Nephron (organoid): ENCODE results near the gene ILF2.

Experiments used
- H3K27ac Mint-ChIP-seq, 3 experiments: 2 replicates each; pipeline ENCODE4 v1.8.0; 2020; ENCODE audit warnings: mixed read lengths in 3 of 3, mild to moderate bottlenecking in 2 of 3, moderate library complexity in 1 of 3
- H3K27me3 Mint-ChIP-seq: 2 replicates; pipeline ENCODE4 v1.8.0; 2021; ENCODE audit warnings: low read depth, mild to moderate bottlenecking, moderate library complexity, mixed read lengths
- H3K36me3 Mint-ChIP-seq: 2 replicates; pipeline ENCODE4 v1.8.0; 2020; ENCODE audit warnings: low read depth, mixed read lengths
- H3K4me1 Mint-ChIP-seq: 2 replicates; pipeline ENCODE4 v1.8.0; 2020; ENCODE audit warnings: mixed read lengths
- H3K4me3 Mint-ChIP-seq, 3 experiments: 2 replicates each; pipeline ENCODE4 v1.8.0; 2020; ENCODE audit warnings: mild to moderate bottlenecking in 3 of 3, mixed read lengths in 3 of 3, moderate library complexity in 2 of 3
- H3K9me3 Mint-ChIP-seq: 2 replicates; pipeline ENCODE4 v1.8.0; 2020; ENCODE audit warnings: mixed read lengths
- TF ChIP-seq, protein P1 (sequence below), 3 experiments: fragments of 200-600 bp; sonication (generic); IDR thresholded peaks; one replicate each; pipeline ENCODE4 v1.5.0; 2021; ENCODE audit warnings: antibody characterized with exemption in 3 of 3; ENCODE audit not compliant: unreplicated experiment in 3 of 3

ILF2 gene

DNA sequence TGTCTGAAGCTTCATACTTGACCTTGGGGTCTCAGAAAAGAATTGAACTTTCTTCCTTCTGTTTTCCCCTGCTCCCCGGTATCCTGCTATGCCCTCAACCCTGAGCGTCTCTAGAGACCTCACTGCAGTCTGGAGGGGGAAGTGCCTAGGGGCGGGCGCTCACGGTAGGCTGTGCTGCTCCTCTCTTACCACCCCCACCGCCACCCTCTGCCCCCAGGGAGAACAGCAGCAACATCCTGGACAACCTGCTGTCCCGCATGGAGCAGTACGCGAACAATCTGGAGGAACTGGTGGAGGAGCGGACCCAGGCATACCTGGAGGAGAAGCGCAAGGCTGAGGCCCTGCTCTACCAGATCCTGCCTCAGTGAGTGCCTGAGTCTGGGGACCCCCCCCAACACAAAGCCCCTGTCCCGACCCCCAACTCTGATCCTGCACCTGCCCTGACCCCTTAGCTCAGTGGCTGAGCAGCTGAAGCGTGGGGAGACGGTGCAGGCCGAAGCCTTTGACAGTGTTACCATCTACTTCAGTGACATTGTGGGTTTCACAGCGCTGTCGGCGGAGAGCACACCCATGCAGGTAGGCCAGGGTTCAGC, 18.0 kb upstream of the ILF2 start:
- TF ChIP-seq, protein P1, sequence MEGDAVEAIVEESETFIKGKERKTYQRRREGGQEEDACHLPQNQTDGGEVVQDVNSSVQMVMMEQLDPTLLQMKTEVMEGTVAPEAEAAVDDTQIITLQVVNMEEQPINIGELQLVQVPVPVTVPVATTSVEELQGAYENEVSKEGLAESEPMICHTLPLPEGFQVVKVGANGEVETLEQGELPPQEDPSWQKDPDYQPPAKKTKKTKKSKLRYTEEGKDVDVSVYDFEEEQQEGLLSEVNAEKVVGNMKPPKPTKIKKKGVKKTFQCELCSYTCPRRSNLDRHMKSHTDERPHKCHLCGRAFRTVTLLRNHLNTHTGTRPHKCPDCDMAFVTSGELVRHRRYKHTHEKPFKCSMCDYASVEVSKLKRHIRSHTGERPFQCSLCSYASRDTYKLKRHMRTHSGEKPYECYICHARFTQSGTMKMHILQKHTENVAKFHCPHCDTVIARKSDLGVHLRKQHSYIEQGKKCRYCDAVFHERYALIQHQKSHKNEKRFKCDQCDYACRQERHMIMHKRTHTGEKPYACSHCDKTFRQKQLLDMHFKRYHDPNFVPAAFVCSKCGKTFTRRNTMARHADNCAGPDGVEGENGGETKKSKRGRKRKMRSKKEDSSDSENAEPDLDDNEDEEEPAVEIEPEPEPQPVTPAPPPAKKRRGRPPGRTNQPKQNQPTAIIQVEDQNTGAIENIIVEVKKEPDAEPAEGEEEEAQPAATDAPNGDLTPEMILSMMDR (IDR thresholded peaks at IDR 0.05; ENCODE audit: unreplicated experiment in 3 of 3): no peak
- H3K4me1 Mint-ChIP-seq: no peaks in the 10 kb centered on the region
- H3K27me3 Mint-ChIP-seq: peaks cover 6% of the 10 kb centered on the region
- no peak overlapping the region for H3K4me3 Mint-ChIP-seq
- peaks cover 22% of the 10 kb centered on the region for H3K36me3 Mint-ChIP-seq
- no peak overlapping the region for H3K27ac Mint-ChIP-seq
- H3K9me3 Mint-ChIP-seq: no peaks in the 10 kb centered on the region

DNA sequence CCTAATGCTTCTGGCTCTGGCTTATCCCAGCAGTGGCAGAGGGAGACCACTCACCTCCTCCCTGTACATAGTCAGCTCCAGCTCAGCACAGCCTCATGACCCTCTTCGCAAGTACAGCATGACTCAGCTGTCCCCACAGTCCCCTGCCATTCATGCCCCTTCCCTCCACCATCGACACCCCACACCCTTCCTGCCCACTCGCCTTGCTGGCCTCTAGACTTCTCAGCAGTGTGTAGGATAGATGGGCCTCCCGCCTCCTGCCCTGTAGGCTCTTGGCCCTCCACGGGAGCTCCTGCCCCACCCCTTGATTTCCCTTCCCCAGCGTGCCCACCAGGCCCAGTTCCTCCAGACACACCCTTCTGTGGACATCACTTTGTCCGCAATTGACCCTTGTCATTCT, 17.5 kb upstream of the ILF2 start:
- Mint-ChIP-seq H3K36me3 (peaks cover 27% of the 10 kb centered on the region), H3K4me1 (no peaks in the 10 kb centered on the region), H3K4me3 (no peak overlapping the region), H3K27ac (no peak overlapping the region), H3K9me3 (no peaks in the 10 kb centered on the region), H3K27me3 (peaks cover 10% of the 10 kb centered on the region)
- TF ChIP-seq, protein P1 (IDR thresholded peaks at IDR 0.05; ENCODE audit: unreplicated experiment in 3 of 3): no peak

DNA sequence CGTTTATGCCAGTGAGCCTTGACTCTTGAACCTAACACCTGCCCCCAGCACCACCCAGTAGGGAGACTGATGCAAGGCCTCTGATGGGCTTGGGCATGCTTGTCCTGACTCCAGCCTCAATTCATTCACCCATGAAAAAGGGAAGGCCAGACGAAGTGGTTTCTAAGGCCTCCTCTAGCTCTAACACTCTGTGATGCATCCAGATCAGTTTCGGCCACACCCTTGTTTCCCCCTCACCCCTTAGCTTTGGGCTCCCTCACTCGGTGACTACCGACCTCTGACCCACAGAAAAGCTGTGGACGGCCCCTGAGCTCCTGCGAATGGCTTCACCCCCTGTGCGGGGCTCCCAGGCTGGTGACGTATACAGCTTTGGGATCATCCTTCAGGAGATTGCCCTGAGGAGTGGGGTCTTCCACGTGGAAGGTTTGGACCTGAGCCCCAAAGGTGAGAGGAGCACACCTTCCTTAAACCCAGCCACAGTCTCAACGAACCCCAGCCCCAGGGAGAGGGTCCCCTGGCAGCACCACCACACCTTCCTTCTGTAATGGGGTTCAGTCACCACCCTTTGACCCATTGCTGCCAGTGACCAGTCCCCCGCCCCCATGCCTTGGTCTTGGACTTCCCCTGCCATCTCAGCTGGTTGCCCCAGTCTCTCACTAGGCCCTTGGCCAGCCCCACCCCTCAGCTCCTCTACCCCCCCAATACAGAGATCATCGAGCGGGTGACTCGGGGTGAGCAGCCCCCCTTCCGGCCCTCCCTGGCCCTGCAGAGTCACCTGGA, 16.7 kb upstream of the ILF2 start:
- peaks cover 17% of the 10 kb centered on the region for H3K27me3 Mint-ChIP-seq
- TF ChIP-seq, protein P1 (IDR thresholded peaks at IDR 0.05; ENCODE audit: unreplicated experiment in 3 of 3): no peak
- no peak overlapping the region for H3K27ac Mint-ChIP-seq
- H3K36me3 Mint-ChIP-seq: peaks cover 27% of the 10 kb centered on the region
- no peak overlapping the region for H3K4me3 Mint-ChIP-seq
- no peaks in the 10 kb centered on the region for H3K4me1 Mint-ChIP-seq
- no peaks in the 10 kb centered on the region for H3K9me3 Mint-ChIP-seq

DNA sequence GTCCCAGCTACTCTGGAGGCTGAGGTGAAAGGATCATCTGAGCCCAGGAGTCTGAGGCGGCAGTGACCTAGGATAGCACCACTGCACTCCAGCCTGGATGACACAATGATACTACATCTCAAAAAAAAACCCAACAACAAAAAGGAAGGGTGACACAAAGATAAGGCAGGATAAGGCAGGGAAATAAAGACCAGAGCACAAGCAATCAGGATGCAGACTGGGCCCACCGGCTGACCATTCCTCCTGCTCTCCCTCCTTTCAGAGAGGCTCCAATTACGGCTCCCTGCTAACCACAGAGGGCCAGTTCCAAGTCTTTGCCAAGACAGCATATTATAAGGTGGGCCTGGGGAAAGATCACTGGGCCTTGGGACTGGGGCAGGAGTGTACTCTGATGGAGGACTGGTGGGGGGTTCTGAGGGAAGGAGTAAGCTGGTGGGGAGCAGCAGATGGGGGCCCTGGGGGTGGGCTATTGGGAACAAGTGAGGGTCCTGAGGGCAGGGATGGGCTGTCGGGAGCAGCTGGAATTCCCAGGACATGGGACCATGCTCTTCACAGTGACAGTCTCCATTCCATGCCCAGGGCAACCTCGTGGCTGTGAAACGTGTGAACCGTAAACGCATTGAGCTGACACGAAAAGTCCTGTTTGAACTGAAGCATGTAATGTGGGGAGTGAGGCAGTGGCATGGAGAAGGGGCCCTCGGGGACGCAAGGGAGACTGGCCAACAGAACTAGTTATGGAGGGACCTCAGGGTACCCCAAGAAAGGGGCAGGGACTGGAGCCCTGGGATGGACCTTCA, 14.9 kb upstream of the ILF2 start:
- no peak overlapping the region for H3K4me3 Mint-ChIP-seq
- peaks cover 27% of the 10 kb centered on the region for H3K36me3 Mint-ChIP-seq
- no peaks in the 10 kb centered on the region for H3K9me3 Mint-ChIP-seq
- peaks cover 34% of the 10 kb centered on the region for H3K27me3 Mint-ChIP-seq
- TF ChIP-seq, protein P1 (IDR thresholded peaks at IDR 0.05; ENCODE audit: unreplicated experiment in 3 of 3): no peak
- peak overlapping the region in 1 of 3 experiments; percentile 24 for H3K27ac Mint-ChIP-seq
- no peaks in the 10 kb centered on the region for H3K4me1 Mint-ChIP-seq

DNA sequence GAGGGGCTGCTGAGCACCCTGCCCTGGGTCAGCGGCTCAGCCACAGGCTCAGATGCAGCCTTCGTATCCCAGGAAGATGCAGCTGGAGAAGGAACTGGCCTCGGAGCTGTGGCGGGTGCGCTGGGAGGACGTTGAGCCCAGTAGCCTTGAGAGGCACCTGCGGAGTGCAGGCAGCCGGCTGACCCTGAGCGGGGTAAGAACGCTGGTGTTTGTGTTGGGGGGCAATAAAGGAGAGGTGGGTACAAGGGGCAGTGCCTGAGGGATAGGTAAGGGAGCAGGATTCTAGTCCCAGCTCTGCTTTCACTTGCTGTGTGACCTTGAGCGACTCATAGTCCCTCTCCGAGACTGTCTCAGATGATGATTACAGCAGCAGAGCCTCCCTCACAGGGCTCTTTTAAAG, 14.1 kb upstream of the ILF2 start:
- TF ChIP-seq, protein P1 (IDR thresholded peaks at IDR 0.05; ENCODE audit: unreplicated experiment in 3 of 3): no peak
- no peak overlapping the region for H3K27ac Mint-ChIP-seq
- H3K9me3 Mint-ChIP-seq: no peaks in the 10 kb centered on the region
- H3K4me3 Mint-ChIP-seq: no peak overlapping the region
- peaks cover 2% of the 10 kb centered on the region for H3K4me1 Mint-ChIP-seq
- peaks cover 27% of the 10 kb centered on the region for H3K36me3 Mint-ChIP-seq
- peaks cover 42% of the 10 kb centered on the region for H3K27me3 Mint-ChIP-seq
